Astrocyte (in vitro differentiated cells and primary cell): Measurements from ENCODE around the gene PALLD. TPM values are rescaled to one million over a fixed set of nuclear protein-coding genes. Genes with fewer than 3 reads are reported as not detected.

ENCODE experiments used
- DNase-seq: peaks from one replicate; pipeline ENCODE4 v3.0.0-alpha.2; 2010; ENCODE audit warnings: low read depth
- FAIRE-seq: peaks from 2 replicates; lab custom pipeline; 2011; peaks lifted over from hg19 to GRCh38; lab: Jason Lieb, UNC
- H2AFZ ChIP-seq: 2 replicates; pipeline ENCODE4 v1.6.0; 2012; ENCODE audit warnings: low read depth, low read length, inconsistent platforms
- H3K27ac ChIP-seq: 2 replicates; pipeline ENCODE4 v1.5.1; 2011; ENCODE audit warnings: low read depth, low read length, inconsistent platforms
- H3K27me3 ChIP-seq: 2 replicates; pipeline ENCODE4 v1.6.0; 2011; ENCODE audit warnings: low read length, inconsistent platforms; ENCODE audit not compliant: insufficient read depth
- H3K36me3 ChIP-seq: 2 replicates; pipeline ENCODE4 v1.5.1; 2011; ENCODE audit warnings: low read length, inconsistent platforms; ENCODE audit not compliant: insufficient read depth
- H3K4me1 ChIP-seq: 2 replicates; pipeline ENCODE4 v1.5.1; 2011; ENCODE audit warnings: low read length, inconsistent platforms; ENCODE audit not compliant: insufficient read depth
- H3K4me2 ChIP-seq: 2 replicates; pipeline ENCODE4 v1.6.0; 2012; ENCODE audit warnings: low read length, inconsistent platforms
- H3K4me3 ChIP-seq: 2 replicates; pipeline ENCODE4 v1.5.1; 2011; ENCODE audit warnings: low read depth, mild to moderate bottlenecking, low read length, inconsistent platforms; ENCODE audit not compliant: insufficient read depth
- H3K79me2 ChIP-seq: 2 replicates; pipeline ENCODE4 v1.6.0; 2012; ENCODE audit warnings: mild to moderate bottlenecking, low read length, inconsistent platforms; ENCODE audit not compliant: insufficient read depth
- H3K9ac ChIP-seq: 2 replicates; pipeline ENCODE4 v1.6.0; 2012; ENCODE audit warnings: mild to moderate bottlenecking, low read length, inconsistent platforms
- H3K9me3 ChIP-seq: 2 replicates; pipeline ENCODE4 v1.5.1; 2012; ENCODE audit warnings: low read depth, mild to moderate bottlenecking, low read length, inconsistent platforms; ENCODE audit not compliant: insufficient read depth
- H4K20me1 ChIP-seq: 2 replicates; pipeline ENCODE4 v1.6.0; 2012; ENCODE audit warnings: low read length, inconsistent platforms; ENCODE audit not compliant: insufficient read depth
- H3K27ac Mint-ChIP-seq: one replicate; pipeline ENCODE4 v1.8.0; 2021; ENCODE audit warnings: mild to moderate bottlenecking, mixed read lengths; ENCODE audit not compliant: unreplicated experiment
- H3K27me3 Mint-ChIP-seq: one replicate; pipeline ENCODE4 v1.8.0; 2021; ENCODE audit warnings: low read depth, mixed read lengths; ENCODE audit not compliant: unreplicated experiment
- H3K36me3 Mint-ChIP-seq: one replicate; pipeline ENCODE4 v1.8.0; 2021; ENCODE audit warnings: low read depth, mixed read lengths; ENCODE audit not compliant: unreplicated experiment
- H3K4me1 Mint-ChIP-seq: one replicate; pipeline ENCODE4 v1.8.0; 2021; ENCODE audit warnings: low read depth, mixed read lengths; ENCODE audit not compliant: unreplicated experiment
- H3K4me3 Mint-ChIP-seq: one replicate; pipeline ENCODE4 v1.8.0; 2021; ENCODE audit warnings: mild to moderate bottlenecking, moderate library complexity, mixed read lengths; ENCODE audit not compliant: unreplicated experiment
- H3K9me3 Mint-ChIP-seq: one replicate; pipeline ENCODE4 v1.8.0; 2021; ENCODE audit warnings: mild to moderate bottlenecking, mixed read lengths; ENCODE audit not compliant: unreplicated experiment
- CTCF ChIP-seq: IDR thresholded peaks from 2 replicates; pipeline ENCODE4 v1.5.1; 2011; ENCODE audit warnings: low read depth, mild to moderate bottlenecking, inconsistent platforms, low read length, moderate library complexity; ENCODE audit not compliant: insufficient read depth
- EZH2 ChIP-seq: IDR thresholded peaks from 2 replicates; pipeline ENCODE4 v1.6.1; 2012; ENCODE audit warnings: mild to moderate bottlenecking, low read length, inconsistent platforms; ENCODE audit not compliant: insufficient read depth
- total RNA-seq: library from RNA; stranded (reverse); gene quantifications from 2 replicates; pipeline ENCODE4 v1.2.1, GENCODE V29; 2021

The PALLD gene
- total RNA-seq, 1 donor from 2014 or later, result 498 TPM

GRCh38 chr4:168908093-168908492 is 411.2 kb downstream of the PALLD start:
- H3K9me3 ChIP-seq, result no peaks in the 10 kb centered on the region
- no peak overlapping the region for H2AFZ ChIP-seq
- H4K20me1 ChIP-seq, result no peaks in the 10 kb centered on the region
- peak overlapping the region; percentile 47 for H3K9ac ChIP-seq
- H3K4me1 ChIP-seq, result peaks cover 17% of the 10 kb centered on the region
- no peaks in the 10 kb centered on the region for H3K9me3 Mint-ChIP-seq
- H3K27ac ChIP-seq, result peak overlapping the region; percentile 85
- peak; percentile 58 for FAIRE-seq
- peak overlapping the region; percentile 12 for H3K4me3 ChIP-seq
- peaks cover 40% of the 10 kb centered on the region for H3K4me1 Mint-ChIP-seq
- H3K27me3 ChIP-seq, result no peaks in the 10 kb centered on the region
- H3K36me3 Mint-ChIP-seq, result peaks cover 20% of the 10 kb centered on the region
- H3K4me2 ChIP-seq, result peak overlapping the region; percentile 24
- peaks cover 68% of the 10 kb centered on the region for H3K36me3 ChIP-seq
- H3K27me3 Mint-ChIP-seq, result no peaks in the 10 kb centered on the region
- no peak overlapping the region for H3K4me3 Mint-ChIP-seq
- H3K27ac Mint-ChIP-seq, result peak overlapping the region; percentile 90
- DNase-seq, result peak; percentile 77
- TF ChIP-seq EZH2, result no peak
- no peaks in the 10 kb centered on the region for H3K79me2 ChIP-seq

GRCh38 chr4:168908851-168909273 is 412.0 kb downstream of the PALLD start:
- FAIRE-seq, result no peak
- Mint-ChIP-seq H3K27me3 (no peaks in the 10 kb centered on the region), H3K4me1 (peaks cover 40% of the 10 kb centered on the region)

GRCh38 chr4:168914095-168914494 is 417.2 kb downstream of the PALLD start:
- Histone ChIP-seq H3K27me3 (no peaks in the 10 kb centered on the region), H3K79me2 (peaks cover 13% of the 10 kb centered on the region), H2AFZ (no peak overlapping the region), H3K4me2 (no peak overlapping the region), H4K20me1 (peaks cover 6% of the 10 kb centered on the region), H3K36me3 (peaks cover 67% of the 10 kb centered on the region), H3K27ac (no peak overlapping the region), H3K4me1 (no peaks in the 10 kb centered on the region), H3K4me3 (no peak overlapping the region), H3K9ac (no peak overlapping the region), H3K9me3 (no peaks in the 10 kb centered on the region)
- DNase-seq (no peak), FAIRE-seq (no peak)
- H3K27ac Mint-ChIP-seq, result peak overlapping the region; percentile 14
- no peak for TF ChIP-seq CTCF
- no peak for TF ChIP-seq EZH2
- H3K4me1 Mint-ChIP-seq, result peaks cover 26% of the 10 kb centered on the region
- H3K27me3 Mint-ChIP-seq, result no peaks in the 10 kb centered on the region
- peaks cover 9% of the 10 kb centered on the region for H3K36me3 Mint-ChIP-seq
- H3K4me3 Mint-ChIP-seq, result no peak overlapping the region
- H3K9me3 Mint-ChIP-seq, result no peaks in the 10 kb centered on the region

More at GRCh38 chr4:168908851-168909273, 412.0 kb downstream of the PALLD start:
- Histone ChIP-seq H3K27me3 (no peaks in the 10 kb centered on the region), H4K20me1 (no peaks in the 10 kb centered on the region), H3K79me2 (no peaks in the 10 kb centered on the region), H3K27ac (peak overlapping the region; percentile 85), H3K4me1 (peaks cover 17% of the 10 kb centered on the region), H3K36me3 (peaks cover 63% of the 10 kb centered on the region), H3K4me3 (no peak overlapping the region), H2AFZ (no peak overlapping the region), H3K9me3 (no peaks in the 10 kb centered on the region), H3K4me2 (no peak overlapping the region), H3K9ac (no peak overlapping the region)
- H3K9me3 Mint-ChIP-seq, result no peaks in the 10 kb centered on the region
- no peak for DNase-seq
- no peak overlapping the region for H3K4me3 Mint-ChIP-seq
- H3K36me3 Mint-ChIP-seq, result peaks cover 19% of the 10 kb centered on the region
- peak overlapping the region; percentile 90 for H3K27ac Mint-ChIP-seq
- TF ChIP-seq CTCF (no peak), EZH2 (no peak)
